ENCODE measurements around the gene PLPPR3. TPM values are rescaled to one million over a fixed set of nuclear protein-coding genes. Genes with fewer than 3 reads are reported as not detected.

Gene PLPPR3
- total and polyA plus RNA-seq, 2 donors (not counting 1 experiment from before 2014, with no cell fraction given), result 0.19 to 2.5 TPM

DNA sequence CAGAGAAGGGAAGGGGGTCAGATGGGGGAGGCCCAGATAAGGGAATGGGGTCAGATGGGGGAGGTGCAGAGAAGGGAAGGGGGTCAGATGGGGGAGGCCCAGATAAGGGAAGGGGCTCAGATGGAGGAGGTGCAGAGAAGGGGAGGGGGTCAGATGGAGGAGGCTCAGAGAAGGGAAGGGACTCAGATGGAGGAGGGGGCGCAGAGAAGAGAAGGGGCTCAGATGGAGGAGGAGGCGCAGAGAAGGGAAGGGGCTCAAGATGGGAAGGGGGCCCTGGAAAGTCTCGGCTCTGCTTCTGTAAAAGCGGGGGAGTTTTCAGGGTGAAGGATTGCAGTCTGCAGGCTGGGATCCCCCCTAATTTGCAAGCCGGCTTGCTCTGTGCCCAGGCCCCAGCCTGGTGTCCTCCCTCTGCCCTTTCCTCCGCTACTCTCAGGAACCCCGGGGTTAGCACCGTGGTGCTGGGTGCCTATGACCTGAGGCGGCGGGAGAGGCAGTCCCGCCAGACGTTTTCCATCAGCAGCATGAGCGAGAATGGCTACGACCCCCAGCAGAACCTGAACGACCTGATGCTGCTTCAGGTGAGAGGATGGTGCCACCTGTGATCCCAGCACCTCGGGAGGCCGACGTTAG, 7.5 kb upstream of the PLPPR3 start:
- Histone ChIP-seq H4K20me1 (ENCODE audit: control insufficient read depth, extremely low read depth, insufficient read depth, low read length) (no peaks in the 10 kb centered on the region), H3K36me3 (ENCODE audit: control insufficient read depth, insufficient read depth, low read length) (no peaks in the 10 kb centered on the region), H3K4me2 (ENCODE audit: extremely low read depth, insufficient read depth, low read length) (no peak overlapping the region), H3K4me1 (ENCODE audit: control insufficient read depth, extremely low read depth, insufficient read depth, low read length) (no peaks in the 10 kb centered on the region), H3K9me3 (ENCODE audit: control insufficient read depth, insufficient read depth, low read depth, low read length) (no peaks in the 10 kb centered on the region), H3K79me2 (ENCODE audit: control insufficient read depth, insufficient read depth, low read length) (no peaks in the 10 kb centered on the region), H3K4me3 (replicated peaks in 1 of 4; ENCODE audit: control extremely low read depth in 1 of 4, insufficient read depth in 1 of 4, low read depth in 3 of 4, low read length in 4 of 4) (no peak overlapping the region), H3K27ac (ENCODE audit: insufficient read depth, low read length) (no peak overlapping the region), H2AFZ (ENCODE audit: low read length) (no peak overlapping the region), H3K27me3 (ENCODE audit: control insufficient read depth, insufficient read depth, low read length) (no peaks in the 10 kb centered on the region), H3K9ac (ENCODE audit: insufficient read depth, low read length) (no peak overlapping the region)
- no peak for DNase-seq (ENCODE audit: low read depth in 2 of 2)
- TF ChIP-seq, protein P1, sequence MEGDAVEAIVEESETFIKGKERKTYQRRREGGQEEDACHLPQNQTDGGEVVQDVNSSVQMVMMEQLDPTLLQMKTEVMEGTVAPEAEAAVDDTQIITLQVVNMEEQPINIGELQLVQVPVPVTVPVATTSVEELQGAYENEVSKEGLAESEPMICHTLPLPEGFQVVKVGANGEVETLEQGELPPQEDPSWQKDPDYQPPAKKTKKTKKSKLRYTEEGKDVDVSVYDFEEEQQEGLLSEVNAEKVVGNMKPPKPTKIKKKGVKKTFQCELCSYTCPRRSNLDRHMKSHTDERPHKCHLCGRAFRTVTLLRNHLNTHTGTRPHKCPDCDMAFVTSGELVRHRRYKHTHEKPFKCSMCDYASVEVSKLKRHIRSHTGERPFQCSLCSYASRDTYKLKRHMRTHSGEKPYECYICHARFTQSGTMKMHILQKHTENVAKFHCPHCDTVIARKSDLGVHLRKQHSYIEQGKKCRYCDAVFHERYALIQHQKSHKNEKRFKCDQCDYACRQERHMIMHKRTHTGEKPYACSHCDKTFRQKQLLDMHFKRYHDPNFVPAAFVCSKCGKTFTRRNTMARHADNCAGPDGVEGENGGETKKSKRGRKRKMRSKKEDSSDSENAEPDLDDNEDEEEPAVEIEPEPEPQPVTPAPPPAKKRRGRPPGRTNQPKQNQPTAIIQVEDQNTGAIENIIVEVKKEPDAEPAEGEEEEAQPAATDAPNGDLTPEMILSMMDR (conservative IDR thresholded peaks at IDR 0.05 in 1 of 2, IDR thresholded peaks at IDR 0.05 in 1 of 2; ENCODE audit: low read depth in 1 of 2, low read length in 2 of 2), result no peak
- TF ChIP-seq EZH2 (IDR thresholded peaks at IDR 0.05; ENCODE audit: low read length, missing control alignments), result no peak

DNA sequence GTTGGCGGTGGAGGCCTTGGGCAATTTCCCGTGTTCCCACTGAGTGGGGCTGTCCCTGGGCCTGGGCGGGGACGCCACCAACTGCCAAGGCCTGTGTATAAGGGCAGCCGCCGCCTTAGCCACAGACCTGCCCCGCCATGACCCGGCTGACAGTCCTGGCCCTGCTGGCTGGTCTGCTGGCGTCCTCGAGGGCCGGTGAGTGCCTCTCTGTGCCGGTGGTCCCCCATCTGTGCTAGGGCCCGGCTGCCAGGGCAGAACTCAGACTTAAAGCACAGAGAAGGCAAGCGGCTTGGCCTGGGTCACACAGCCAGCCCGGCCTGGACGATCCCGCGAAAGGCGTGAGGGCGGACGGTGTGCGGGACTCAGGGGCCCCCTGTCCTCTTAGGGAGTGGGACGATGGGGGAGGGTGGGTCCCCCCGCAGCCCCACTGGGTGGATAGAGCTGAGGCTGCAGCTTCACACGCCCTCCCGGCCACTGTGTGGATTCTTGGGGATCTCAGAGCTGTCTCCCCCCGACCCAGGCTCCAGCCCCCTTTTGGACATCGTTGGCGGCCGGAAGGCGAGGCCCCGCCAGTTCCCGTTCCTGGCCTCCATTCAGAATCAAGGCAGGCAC, 6.1 kb upstream of the PLPPR3 start, which contains the start of gene AZU1:
Gene AZU1, plus strand, starts transcription at position 128 of the 612 bp plus-strand sequence. Its CDS starts 10 bp downstream, at position 138.
- H3K9me3 ChIP-seq (ENCODE audit: control insufficient read depth, insufficient read depth, low read depth, low read length), result no peaks in the 10 kb centered on the region
- H3K27ac ChIP-seq (ENCODE audit: insufficient read depth, low read length), result no peak within 1 kb of the TSS
- H4K20me1 ChIP-seq (ENCODE audit: control insufficient read depth, extremely low read depth, insufficient read depth, low read length), result no peaks in the 10 kb centered on the region
- H3K9ac ChIP-seq (ENCODE audit: insufficient read depth, low read length), result no peak within 1 kb of the TSS
- no peak within 1 kb of the TSS for H3K4me2 ChIP-seq (ENCODE audit: extremely low read depth, insufficient read depth, low read length)
- peak in 1 of 2 donors; percentile 34 for DNase-seq (ENCODE audit: low read depth in 2 of 2)
- no peaks in the 10 kb centered on the region for H3K36me3 ChIP-seq (ENCODE audit: control insufficient read depth, insufficient read depth, low read length)
- no peaks in the 10 kb centered on the region for H3K27me3 ChIP-seq (ENCODE audit: control insufficient read depth, insufficient read depth, low read length)
- H2AFZ ChIP-seq (ENCODE audit: low read length), result no peak within 1 kb of the TSS
- TF ChIP-seq, protein P1 (conservative IDR thresholded peaks at IDR 0.05 in 1 of 2, IDR thresholded peaks at IDR 0.05 in 1 of 2; ENCODE audit: low read depth in 1 of 2, low read length in 2 of 2), result no peak
- TF ChIP-seq EZH2 (IDR thresholded peaks at IDR 0.05; ENCODE audit: low read length, missing control alignments), result no peak
- H3K4me1 ChIP-seq (ENCODE audit: control insufficient read depth, extremely low read depth, insufficient read depth, low read length), result no peaks in the 10 kb centered on the region
- no peak within 1 kb of the TSS for H3K4me3 ChIP-seq (replicated peaks in 1 of 4; ENCODE audit: control extremely low read depth in 1 of 4, insufficient read depth in 1 of 4, low read depth in 3 of 4, low read length in 4 of 4)
- no peaks in the 10 kb centered on the region for H3K79me2 ChIP-seq (ENCODE audit: control insufficient read depth, insufficient read depth, low read length)

DNA sequence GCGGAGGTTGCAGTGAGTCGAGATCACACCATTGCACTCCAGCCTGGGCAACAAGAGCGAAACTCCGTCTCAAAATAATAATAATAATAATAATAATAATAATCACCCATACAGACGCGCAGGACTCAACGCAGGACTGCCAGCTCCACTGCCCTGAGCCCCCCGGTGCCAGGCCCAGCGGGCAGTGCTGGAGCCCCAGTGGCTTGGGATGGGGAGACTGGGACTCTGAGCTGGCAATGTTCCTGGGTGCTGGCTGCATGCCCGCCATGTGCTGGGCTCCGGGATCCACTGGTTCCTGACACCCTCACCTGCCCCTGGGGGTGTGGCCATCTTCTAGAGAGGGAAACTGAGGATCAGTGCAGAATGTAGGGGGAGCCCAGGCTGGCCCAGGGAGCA, 5.6 kb upstream of the PLPPR3 start:
- no peaks in the 10 kb centered on the region for H3K27me3 ChIP-seq (ENCODE audit: control insufficient read depth, insufficient read depth, low read length)
- no peaks in the 10 kb centered on the region for H3K79me2 ChIP-seq (ENCODE audit: control insufficient read depth, insufficient read depth, low read length)
- no peaks in the 10 kb centered on the region for H3K36me3 ChIP-seq (ENCODE audit: control insufficient read depth, insufficient read depth, low read length)
- H3K9ac ChIP-seq (ENCODE audit: insufficient read depth, low read length), result no peak overlapping the region
- no peak overlapping the region for H3K27ac ChIP-seq (ENCODE audit: insufficient read depth, low read length)
- no peaks in the 10 kb centered on the region for H3K9me3 ChIP-seq (ENCODE audit: control insufficient read depth, insufficient read depth, low read depth, low read length)
- no peaks in the 10 kb centered on the region for H3K4me1 ChIP-seq (ENCODE audit: control insufficient read depth, extremely low read depth, insufficient read depth, low read length)
- H3K4me3 ChIP-seq (replicated peaks in 1 of 4; ENCODE audit: control extremely low read depth in 1 of 4, insufficient read depth in 1 of 4, low read depth in 3 of 4, low read length in 4 of 4), result no peak overlapping the region
- H2AFZ ChIP-seq (ENCODE audit: low read length), result no peak overlapping the region
- TF ChIP-seq EZH2 (IDR thresholded peaks at IDR 0.05; ENCODE audit: low read length, missing control alignments), result no peak
- TF ChIP-seq, protein P1 (conservative IDR thresholded peaks at IDR 0.05 in 1 of 2, IDR thresholded peaks at IDR 0.05 in 1 of 2; ENCODE audit: low read depth in 1 of 2, low read length in 2 of 2), result no peak
- H3K4me2 ChIP-seq (ENCODE audit: extremely low read depth, insufficient read depth, low read length), result no peak overlapping the region
- no peak for DNase-seq (ENCODE audit: low read depth in 2 of 2)
- no peaks in the 10 kb centered on the region for H4K20me1 ChIP-seq (ENCODE audit: control insufficient read depth, extremely low read depth, insufficient read depth, low read length)
